ENCODE data around the gene MAML3.

The MAML3 gene

DNA sequence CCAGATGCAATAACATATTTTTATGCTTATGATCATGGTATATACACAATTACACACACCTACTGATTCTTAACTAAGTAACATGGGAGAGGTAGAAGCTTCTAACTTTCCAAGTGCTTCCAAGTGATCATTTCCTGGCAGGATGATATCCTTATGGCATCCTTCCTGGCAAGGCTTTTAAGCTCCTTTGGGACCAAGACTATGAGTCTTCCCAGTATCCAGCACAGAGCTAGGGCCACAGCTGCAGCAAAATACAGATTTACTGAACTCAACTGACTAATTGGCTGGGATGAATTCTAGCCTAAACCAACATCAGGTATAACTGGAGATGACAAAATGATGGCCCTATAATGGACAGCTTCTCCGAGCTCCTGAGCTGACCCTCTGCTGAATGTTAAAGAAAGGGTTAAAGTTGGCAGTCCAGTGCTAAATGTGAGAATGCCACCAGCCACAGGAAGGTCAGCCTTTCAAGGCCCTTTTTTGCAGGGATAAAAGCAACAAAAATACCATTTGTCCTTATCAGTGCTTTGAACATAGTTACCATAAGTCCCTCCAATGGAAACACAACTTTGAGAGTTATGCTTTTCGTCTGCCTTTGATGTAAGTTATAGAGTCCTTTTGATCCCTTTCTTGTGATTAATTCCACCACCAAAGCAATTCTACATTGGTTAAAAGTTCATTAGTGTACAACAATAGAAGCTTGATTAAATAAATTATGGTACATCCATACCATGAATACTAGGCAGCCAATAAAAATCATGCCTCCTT is 415.0 kb downstream of the MAML3 start:
- DNase-seq, result peak; percentile 72

DNA sequence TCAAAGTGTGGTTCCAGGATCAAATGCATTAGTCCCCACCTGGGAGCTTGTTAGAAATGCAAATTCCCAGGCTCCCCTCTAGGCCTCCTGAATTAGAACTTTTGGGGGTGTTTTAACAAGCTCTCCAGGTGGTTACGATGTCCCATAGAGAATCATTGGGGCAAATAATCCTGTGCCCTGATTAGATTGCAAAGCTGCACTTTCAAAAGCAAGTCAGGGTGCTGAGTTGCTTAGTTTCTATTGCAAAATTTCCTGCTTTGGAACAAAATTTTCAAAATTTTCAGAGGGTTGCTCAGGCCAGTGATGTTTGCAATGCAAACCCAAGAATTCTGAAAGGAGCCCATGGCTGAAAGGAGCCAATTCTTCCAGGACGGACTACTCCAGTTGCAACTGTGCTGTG is 417.3 kb downstream of the MAML3 start:
- peak; percentile 26 for DNase-seq

DNA sequence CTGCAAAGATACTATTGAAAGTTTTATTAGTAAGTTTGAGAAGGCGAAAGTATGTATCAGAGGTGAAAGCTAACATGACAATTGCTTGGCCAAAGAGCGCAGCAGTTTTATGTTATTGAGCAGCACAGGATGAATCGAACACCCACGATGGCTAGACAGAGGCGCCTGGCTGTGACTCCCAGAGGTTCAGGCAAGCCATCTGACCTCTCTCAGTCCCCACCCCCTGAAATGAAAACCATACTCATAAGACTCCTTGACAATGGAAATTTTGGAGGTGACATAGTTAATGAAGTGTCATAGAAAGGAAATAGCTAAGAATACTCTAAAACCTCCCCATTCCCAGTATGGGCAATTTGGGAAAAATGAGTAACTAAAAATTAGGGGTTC is 417.7 kb downstream of the MAML3 start:
- peak; percentile 41 for DNase-seq

DNA sequence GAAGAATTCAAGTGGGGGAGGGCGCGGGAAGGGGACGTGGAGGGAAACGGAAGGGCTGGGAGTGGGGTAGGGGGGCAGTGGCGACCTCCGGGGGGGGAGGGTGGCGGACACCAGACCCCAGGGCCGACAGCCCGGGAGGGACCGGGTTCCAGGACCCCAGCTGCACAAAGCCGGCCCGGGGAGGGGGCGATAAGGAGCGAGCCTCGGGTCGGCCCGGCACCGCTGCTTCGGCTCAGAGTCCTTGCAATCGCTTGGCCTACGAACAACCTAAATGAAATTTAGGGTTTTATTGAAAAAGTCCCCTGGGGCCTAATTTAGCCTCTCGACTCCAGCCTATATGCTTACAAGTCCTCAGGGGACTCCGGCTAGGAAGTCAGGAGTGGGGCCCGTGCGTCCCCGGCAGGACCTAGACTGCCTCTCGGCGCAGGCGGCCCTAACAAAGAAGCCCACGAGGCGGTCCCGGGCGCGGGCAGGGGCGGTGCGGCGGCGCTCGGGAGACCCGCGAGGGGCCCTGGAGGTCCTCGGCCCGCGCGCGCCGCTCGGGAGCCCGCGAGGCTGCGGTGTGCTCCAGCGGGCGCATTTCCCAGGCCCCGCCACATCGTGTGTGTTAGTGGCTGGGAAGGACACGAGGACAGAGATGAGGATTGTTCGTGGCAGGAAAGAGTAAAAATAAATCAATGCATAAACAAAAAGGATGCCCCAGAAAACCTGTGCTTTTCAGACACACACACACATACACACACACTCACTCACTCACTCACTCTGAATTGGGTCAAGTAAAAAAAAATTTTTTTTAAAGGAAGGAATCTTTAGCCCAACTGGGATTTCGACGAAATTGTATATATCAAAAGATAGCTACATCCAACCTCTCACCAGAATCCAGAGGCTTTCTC is 418.4 kb downstream of the MAML3 start:
- peak; percentile 81 for DNase-seq

DNA sequence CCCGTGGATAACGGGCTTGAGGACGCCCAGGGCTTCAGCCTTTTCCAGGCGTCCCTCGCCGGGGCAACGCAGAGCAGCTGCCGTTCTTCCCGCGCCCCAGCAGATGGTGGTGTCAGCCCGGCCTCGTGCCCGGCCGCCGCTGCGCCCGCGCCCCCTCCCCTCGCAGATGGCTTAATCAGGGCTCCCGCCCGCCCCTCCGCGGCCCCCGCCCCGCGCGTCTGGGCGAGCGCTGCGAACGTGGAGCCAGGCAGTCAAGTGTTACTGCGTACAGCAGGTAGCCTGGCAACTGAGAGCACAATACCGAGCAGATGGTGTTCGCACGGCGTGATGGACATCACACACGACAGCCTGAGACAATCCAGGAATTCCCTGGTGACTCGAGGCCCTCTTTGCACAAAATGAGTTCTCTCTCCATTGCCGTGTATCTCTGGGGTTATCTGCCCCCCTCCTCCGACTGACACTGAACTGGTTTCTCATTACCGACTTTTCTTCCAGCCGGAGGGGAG is 419.1 kb downstream of the MAML3 start:
- peak; percentile 99 for DNase-seq

DNA sequence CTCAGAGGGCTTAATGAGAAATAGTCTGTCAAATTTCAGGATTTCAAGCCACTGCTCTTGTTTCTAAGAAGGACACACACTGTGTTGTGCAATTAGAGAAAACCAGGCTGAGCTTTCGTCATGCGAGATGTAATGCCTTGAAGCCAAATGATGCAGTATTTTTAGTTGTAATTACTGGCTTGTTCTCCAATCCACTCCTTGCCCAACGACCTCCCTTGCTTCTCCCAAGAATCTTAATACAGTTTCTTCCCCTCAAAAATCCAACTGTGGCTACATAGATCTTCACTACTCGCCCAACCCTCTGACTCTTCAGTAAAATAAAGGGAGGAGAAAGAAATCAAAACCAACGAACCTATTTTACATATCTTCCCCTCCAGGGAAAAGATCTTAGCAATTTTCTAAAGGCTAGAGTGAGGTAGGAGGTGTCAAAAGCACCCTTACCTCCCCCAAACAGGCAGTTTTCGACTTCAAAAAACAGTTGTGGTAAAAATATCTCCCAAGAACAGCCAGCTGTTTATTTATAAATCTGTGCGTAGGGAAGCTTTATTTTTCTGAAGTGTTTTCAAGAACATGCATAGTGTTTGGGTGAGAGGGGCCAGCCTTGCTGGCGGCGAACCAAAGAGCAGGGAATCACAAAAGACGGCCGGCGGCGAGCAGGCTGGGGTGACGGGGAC is 419.6 kb downstream of the MAML3 start:
- peak; percentile 23 for DNase-seq

DNA sequence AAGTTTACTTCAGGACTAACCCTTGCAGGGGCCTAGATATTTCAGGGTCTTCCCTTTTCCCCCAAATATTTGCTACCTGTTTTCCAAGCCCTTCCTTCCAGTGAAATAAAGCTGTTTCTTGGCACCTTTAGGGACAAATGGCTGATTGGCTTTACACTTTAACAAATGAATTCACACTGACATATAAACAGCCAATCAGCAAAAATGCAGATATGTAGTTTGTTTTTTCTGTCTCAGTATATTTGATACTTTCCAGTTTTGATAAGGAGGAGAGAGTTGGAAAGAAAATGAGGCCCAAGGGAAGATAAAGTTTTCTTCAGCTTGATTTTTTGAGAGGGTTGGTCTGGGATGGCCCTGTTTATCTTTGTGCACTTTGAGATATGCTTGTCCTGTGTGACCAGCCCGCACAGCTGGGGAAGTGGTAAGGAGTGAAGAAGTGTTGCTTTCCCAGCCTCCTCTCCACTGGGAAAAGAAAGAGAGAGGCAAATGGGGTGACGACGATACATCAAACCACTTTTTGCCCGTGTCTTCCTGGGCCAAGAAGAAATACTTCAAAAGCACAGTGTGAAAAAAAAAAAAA is 420.9 kb downstream of the MAML3 start:
- DNase-seq, result no peak

DNA sequence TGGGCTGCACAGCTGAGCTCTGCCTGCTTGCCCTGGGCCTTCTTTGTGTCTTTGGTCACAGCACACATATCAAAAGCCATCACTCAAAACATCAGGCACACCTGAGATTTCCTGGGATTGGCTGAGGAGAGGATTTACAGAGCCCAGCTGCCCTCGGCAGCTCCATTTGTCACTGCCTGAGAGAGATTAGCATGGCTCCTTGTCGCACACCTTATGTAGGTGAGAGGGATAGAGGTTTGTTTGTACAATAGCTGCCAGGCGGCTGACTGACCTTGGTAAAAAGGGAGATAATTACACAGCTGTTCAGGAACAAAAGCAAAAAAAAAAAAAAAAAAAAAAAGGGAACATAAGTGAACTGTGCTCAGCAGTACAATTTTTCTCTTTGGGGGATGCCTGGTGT is 425.1 kb downstream of the MAML3 start:
- DNase-seq, result peak; percentile 16

DNA sequence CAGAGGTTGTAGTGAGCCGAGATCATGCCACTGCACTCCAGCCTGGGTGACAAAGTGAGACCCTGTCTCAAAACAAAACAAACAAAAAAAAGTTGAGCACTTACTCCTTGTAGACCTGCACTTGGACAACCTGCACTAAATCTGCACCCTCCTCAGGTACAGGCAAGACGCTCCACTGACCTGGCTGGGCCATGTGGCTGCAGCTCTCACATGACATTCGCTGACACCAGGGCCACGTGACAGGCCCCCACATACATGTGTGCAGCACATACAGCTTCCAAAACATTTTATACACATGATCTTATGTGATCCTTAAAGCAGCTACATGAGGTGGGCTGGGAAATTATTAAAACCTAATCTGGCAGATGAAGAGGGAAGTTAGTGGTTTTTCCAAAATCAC is 425.8 kb downstream of the MAML3 start:
- DNase-seq, result no peak

DNA sequence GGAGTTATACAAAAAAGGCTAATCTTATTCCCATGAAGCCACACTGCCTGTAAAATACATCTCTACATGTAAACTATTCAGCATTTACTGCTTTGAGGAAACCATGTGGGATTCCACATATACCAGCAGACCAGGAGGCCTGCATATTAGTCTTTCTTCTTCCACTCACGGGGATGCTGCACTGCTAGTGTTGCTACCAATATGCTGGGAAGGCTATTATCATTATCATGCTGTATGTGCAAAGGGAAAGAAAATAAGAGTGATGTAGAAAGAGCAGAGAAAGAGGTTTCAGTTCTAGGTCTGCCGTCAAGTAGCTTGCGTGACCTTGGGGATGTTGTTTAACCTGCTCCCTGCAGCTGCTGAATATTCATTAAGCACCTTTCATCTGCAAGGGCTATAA is 427.4 kb downstream of the MAML3 start:
- DNase-seq, result no peak

DNA sequence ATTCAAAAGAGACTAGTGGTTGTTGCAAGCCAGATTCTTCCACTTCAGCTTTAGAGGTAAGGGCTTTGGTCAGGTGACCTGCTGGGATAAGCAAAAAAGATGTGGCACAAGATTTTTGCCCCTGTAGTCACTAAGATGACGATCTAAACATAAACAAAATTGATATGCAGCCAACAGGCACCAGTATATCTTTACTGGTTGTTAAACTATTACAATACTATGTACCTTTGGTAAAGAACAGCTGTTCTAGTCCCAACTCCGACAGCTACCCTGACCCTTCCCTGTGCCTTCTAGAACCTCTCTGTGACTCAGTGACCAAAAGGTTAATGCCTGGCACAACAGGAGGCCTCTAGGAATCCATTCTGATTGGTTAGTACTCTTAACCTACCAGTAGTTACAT is 428.7 kb downstream of the MAML3 start:
- no peak for DNase-seq

DNA sequence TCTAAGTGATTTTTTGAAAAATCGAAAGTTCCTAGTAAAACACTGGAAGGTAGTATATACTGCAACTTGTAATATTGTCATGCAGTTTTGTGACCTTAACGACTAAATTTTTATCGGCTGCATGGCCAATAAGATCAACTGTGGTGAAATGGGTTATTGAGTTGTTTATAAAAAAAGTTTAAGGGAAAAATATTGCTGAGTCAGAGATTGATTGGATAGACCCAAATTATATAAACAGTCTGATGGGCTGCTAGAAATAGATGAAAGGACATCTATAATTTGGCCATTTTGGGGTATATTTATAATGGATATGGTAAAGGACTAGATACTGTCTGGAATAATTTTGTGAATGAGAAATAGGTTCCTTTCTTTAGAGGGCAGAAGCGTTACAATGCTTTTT is 432.2 kb downstream of the MAML3 start:
- DNase-seq, result no peak

DNA sequence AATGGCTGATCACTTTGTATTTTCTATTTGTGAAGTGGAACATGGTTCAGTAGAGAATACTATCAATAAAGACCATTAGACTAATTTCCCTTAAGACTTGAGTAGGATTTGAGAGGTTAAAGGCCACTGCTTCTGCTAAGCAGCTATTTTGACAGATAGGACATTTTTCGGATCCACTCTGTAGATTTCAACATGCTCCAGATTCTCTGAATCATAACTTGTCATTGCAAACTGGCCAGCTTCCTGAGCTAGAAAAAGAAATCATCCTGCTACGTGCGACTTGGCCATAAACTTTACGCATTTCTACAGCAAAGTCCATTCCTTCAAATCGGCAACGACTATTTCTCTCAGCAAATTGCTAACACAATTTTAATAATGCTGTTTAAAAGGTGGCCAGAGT is 433.2 kb downstream of the MAML3 start:
- no peak for DNase-seq

DNA sequence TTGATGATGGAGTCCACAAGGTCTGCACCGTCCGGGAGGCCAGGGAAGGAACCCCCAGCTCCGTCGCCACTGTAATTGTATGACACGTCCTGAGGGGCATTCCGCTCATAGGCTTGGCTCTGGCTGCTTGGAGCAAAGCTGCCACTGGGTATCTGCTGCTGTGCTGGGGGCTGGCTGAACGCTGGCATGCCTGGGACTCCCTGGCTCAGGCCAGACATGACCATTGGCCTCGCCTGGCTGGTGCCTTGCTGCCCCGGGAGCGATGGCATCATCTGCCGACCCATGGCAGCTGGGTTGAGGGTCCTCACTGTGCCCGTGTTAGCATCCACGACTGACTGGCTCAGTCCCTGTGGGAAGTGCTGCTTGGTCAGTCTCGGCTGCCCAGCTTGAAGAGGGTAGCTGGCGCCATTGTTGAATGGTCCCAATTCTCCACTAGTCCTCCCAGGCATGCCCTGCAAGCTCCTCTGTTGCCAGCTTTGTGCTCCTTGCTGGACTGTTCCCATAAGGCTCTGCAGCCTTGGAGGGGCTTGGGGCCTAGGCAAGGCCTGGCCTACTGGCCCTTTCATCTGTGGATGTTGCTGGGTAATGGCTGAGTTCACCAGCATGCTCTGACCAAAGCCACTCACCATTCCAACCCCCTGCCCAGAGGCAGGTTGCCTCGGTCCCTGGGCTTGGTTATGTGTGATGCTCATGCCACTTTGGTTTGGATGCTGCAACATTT is 434.4 kb downstream of the MAML3 start:
- no peak for DNase-seq

DNA sequence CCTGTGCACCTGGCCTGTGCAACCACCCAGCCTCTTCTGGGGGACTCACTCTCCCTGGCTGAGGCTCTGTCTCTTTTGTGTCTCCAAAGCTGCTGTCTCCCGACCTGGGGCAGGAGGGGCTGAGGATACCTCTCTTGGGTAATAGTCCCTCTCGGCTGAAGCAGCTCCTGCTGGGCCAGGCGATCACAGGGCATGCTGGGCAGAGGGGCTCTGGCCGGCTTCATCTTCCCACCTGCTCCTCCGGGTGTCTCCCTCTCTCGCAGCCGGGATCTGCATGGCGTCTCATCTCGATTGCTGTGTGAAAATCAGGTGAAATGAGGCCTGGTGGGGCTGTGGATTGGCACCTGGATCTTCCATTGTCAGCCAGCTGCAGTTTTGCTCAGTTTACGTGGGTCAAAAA is 435.2 kb downstream of the MAML3 start:
- DNase-seq, result no peak

DNA sequence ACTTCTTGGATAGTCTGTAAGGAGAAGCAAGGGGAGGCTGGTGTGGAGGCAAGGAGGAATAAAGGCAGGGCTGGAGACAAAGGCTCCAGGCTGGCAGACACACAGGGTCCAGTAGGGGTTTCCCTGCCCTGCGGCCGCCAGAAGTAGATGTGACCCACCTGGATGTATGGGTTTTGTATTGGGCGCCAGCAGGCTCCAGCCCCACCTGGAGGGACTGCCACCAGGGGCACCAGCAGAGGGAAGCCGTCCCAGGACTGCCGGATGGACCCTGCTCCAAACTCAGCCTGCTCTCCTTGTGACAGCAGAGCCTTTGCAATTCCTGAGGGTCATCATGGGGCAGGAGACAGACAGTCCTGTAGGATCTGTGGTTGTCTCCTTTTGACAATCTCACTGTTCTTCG is 435.6 kb downstream of the MAML3 start:
- DNase-seq, result no peak

DNA sequence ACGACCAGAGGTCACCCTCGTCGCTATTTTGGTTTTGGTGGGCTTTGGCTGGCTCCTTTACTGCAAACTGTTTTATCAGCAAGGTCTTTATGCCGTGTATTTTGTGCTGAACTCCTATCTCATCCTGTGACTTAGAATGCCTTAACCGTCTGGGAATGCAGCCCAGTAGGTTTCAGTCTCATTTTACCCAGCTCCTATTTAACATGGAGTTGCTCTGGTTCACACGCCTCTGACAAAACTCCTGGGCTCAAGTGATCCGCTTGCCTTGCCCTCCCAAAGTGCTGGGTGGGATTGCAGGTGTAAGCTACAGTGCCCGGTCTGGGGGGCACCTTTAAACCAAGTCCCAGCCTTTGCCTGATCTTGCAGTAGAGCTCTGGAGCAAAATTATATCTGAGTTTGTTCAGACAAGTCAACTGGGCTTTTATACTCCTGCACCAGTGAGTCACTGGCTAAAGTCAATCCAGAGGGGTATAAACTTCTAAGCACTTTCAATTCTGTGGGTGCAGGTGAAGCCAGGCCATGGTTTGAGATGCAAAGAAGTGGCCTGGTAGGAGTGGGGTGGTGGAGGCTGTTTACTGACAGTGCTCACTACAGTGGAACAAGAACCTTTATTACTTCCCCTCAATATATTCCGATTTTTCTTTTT is 438.1 kb downstream of the MAML3 start:
- no peak for DNase-seq

DNA sequence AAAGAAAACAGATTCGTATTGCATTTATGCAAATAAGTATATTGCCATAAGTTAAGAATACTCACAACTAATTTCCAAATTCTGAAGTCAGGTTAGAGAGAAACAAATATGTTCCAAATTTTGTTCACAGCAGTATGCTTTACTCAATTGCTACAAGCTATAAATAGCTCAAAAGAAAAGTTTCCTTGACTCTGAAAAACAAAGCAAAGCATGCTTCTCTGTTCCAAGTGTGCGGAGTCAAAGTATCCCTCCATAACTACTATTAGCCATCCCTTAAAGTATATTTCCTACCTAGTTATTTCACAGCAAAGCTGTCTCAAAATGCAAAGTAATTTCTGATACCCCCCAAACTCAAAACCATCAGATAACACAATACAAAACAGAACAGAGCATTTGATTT is 441.1 kb downstream of the MAML3 start:
- no peak for DNase-seq

DNA sequence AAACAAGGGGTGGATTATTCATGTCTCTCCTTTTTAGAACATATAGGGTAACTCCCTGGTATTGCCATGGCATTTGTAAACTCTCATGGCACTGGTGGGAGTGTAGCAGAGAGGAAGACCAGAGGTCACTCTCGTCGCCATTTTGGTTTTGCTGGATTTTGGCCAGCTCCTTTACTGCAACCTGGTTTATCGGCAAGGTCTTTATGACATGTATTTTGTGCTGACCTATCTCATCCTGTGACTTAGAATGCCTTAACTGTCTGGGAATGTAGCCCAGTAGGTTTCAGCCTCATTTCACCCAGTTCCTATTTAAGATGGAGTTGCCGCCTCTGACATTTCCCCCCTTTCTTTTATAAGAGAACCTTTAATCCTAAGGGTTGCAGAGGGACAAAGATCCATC is 442.5 kb downstream of the MAML3 start:
- DNase-seq, result no peak

DNA sequence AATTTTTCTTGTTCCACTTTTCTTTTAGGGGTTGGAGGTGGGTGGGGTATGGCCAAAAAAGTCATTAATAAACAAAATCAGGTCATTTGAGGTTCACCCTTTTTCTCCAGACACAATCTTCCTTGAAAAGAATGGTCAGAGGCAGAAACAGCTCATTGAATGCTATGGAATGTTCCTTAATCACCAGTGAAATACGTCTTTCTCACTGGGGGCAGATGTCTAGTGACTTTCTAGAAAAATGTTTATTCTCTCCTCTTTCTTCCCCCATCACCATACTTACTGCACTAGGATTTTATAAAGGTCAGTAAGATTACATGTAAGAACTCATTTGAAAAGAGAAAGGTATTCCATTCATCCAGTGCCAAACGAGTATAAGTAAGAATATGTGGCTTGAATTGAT is 443.9 kb downstream of the MAML3 start:
- DNase-seq, result no peak

DNA sequence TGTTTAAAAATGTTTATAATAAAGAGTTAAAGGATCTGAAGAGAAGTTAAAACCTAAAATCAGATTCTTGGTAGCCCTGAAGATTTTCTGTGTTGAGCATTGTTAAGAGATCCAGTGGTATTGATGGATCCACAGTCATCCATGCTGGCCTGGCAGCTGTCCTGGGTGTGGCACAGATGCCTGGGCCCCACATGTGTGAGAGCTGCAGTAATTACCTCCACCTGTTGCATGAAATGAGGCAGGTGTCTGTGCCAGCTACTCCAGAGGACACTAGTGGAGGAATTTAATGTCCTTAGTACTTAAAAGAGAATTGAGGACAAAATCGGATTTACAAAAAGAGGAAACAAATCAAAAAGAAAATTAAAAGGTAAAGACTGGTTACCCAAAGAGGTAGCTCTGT is 444.3 kb downstream of the MAML3 start:
- no peak for DNase-seq

DNA sequence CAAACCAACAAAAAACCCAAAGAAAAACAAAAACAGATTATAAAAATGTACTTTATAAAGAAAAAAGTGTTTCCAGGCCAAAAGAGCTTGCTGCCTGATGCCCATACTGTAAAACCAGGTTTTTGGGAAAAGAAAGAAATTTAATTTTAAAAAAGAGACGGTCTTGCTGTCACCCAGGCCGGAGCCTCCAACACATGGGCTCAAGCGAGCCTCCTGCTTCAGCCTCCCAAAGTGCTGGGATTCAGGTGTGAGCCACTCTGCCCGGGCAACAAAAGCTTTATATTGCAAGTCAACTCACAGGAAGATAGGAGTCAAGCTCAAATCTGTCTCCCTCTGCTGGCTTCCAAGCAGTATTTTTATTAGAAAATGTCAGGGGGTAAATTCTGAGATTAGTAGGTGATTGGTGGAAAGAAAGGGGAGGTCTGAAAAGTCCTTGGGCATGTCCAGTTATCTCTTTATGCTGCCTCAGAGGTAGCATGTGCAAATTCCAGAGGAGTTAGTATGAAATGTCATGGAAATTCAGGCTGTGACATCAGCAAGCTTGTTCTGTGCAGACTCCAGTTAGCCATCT is 449.0 kb downstream of the MAML3 start:
- DNase-seq, result peak; percentile 23
